Endothelial cell (in vitro differentiated cells): ENCODE results near the gene MDM1. TPM values are rescaled to one million over a fixed set of nuclear protein-coding genes. Genes with fewer than 3 reads are reported as not detected.

Experiments used
- DNase-seq: peaks from one replicate; pipeline ENCODE4 v3.0.0; 2021; ENCODE audit warnings: low spot score
- H3K27ac Mint-ChIP-seq: one replicate; pipeline ENCODE4 v1.8.0; 2021; ENCODE audit warnings: mixed read lengths, inconsistent platforms; ENCODE audit not compliant: unreplicated experiment
- H3K27me3 Mint-ChIP-seq: one replicate; pipeline ENCODE4 v1.8.0; 2021; ENCODE audit warnings: mild to moderate bottlenecking, moderate library complexity, mixed read lengths, inconsistent platforms; ENCODE audit not compliant: unreplicated experiment
- H3K36me3 Mint-ChIP-seq: one replicate; pipeline ENCODE4 v1.8.0; 2021; ENCODE audit warnings: mild to moderate bottlenecking, low read depth, mixed read lengths, inconsistent platforms; ENCODE audit not compliant: unreplicated experiment
- H3K4me1 Mint-ChIP-seq: one replicate; pipeline ENCODE4 v1.8.0; 2021; ENCODE audit warnings: mild to moderate bottlenecking, mixed read lengths, inconsistent platforms; ENCODE audit not compliant: unreplicated experiment
- H3K4me3 Mint-ChIP-seq: one replicate; pipeline ENCODE4 v1.8.0; 2021; ENCODE audit warnings: mild to moderate bottlenecking, mixed read lengths, inconsistent platforms; ENCODE audit not compliant: unreplicated experiment
- H3K9me3 Mint-ChIP-seq: one replicate; pipeline ENCODE4 v1.8.0; 2021; ENCODE audit warnings: mixed read lengths, inconsistent platforms; ENCODE audit not compliant: unreplicated experiment
- total RNA-seq: library from RNA; stranded (reverse); fragmentation: NEBNext Ultra II Directional; extraction: Animal tissue kit (Norgen Biotek cat#: 25700); gene quantifications from one replicate; pipeline ENCODE4 v1.2.1, GENCODE V29; 2021; ENCODE audit not compliant: unreplicated experiment
- TF ChIP-seq, protein P1 (sequence below): fragments of 200-600 bp; sonication (generic); IDR thresholded peaks from one replicate; pipeline ENCODE4 v1.5.0; 2021; ENCODE audit warnings: antibody characterized with exemption; ENCODE audit not compliant: unreplicated experiment

Gene MDM1
- total RNA-seq, 1 donor from 2014 or later: 18.1 TPM

DNA sequence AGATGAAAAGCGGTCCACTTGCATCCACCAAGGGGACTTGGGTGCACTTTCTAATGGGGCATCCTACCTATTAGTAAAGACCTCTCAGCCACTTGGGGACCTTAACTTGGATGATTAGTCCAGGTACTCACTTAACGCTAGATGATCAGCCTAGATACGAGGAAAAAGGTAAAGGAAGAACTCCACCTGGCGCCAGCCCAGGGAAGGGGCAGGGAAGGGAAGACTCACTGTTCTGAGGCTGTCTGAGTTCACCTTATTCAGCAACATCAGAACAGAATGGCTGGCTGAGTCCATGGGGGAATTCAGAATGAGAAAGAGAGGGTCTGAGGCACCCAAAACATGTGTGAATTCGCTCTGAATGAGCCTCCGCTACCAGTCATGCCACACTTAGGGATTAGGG is 85.8 kb downstream of the MDM1 start:
- no peaks in the 10 kb centered on the region for H3K36me3 Mint-ChIP-seq
- TF ChIP-seq, protein P1, sequence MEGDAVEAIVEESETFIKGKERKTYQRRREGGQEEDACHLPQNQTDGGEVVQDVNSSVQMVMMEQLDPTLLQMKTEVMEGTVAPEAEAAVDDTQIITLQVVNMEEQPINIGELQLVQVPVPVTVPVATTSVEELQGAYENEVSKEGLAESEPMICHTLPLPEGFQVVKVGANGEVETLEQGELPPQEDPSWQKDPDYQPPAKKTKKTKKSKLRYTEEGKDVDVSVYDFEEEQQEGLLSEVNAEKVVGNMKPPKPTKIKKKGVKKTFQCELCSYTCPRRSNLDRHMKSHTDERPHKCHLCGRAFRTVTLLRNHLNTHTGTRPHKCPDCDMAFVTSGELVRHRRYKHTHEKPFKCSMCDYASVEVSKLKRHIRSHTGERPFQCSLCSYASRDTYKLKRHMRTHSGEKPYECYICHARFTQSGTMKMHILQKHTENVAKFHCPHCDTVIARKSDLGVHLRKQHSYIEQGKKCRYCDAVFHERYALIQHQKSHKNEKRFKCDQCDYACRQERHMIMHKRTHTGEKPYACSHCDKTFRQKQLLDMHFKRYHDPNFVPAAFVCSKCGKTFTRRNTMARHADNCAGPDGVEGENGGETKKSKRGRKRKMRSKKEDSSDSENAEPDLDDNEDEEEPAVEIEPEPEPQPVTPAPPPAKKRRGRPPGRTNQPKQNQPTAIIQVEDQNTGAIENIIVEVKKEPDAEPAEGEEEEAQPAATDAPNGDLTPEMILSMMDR: no peak
- no peaks in the 10 kb centered on the region for H3K9me3 Mint-ChIP-seq
- peaks cover 5% of the 10 kb centered on the region for H3K4me1 Mint-ChIP-seq
- no peak overlapping the region for H3K27ac Mint-ChIP-seq
- H3K4me3 Mint-ChIP-seq: no peak overlapping the region
- no peak for DNase-seq
- H3K27me3 Mint-ChIP-seq: peaks cover 1% of the 10 kb centered on the region

DNA sequence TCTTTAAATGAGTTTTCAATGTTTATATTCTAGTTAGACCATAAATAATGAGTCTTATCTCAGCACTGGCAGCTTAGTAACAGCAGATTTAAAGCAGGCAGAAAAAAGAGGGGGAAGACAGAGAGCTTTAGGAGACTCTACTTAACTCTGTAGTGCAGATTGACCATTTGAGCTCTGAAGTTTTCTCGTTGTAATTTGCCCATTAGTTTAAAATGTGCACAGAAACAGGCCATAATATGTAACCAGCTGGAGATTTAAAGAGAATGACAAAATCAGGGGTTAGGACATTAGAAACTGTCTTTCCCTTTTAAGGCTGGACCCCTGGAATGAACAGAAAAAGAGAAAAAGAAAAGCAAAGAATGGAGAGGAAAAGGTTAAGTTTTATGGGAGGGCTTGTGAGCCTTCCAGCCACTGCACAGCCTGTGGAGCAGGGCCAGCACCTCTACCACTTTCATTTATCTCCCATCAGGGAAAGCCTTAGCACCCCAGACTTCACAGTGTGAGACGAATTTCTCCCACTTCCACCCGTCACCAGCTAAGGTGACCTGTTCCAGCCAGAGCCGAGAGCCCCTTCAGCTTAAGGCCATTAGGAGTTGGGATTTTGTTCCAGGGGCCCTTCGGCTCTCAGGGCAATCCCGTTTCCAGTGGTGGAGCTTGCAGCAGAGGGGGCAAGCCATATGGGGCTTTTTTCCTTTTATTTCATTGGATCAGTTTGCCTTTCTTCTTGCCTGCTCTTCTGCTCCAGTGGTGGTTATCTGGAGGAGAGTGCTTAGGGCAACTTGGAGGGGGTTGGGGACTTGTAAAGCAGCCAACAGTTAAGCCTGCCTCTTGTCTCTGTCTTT is 86.8 kb downstream of the MDM1 start:
- TF ChIP-seq, protein P1: no peak
- no peaks in the 10 kb centered on the region for H3K9me3 Mint-ChIP-seq
- H3K27ac Mint-ChIP-seq: no peak overlapping the region
- no peaks in the 10 kb centered on the region for H3K36me3 Mint-ChIP-seq
- DNase-seq: no peak
- peaks cover 5% of the 10 kb centered on the region for H3K4me1 Mint-ChIP-seq
- no peak overlapping the region for H3K4me3 Mint-ChIP-seq
- peaks cover 1% of the 10 kb centered on the region for H3K27me3 Mint-ChIP-seq

Other genes with a start within 250 kb of the MDM1 start
- gene IFNG, start 172.6 kb downstream of the MDM1 start, total RNA-seq: not detected
- not detected for gene IL26, start 106.6 kb downstream of the MDM1 start, total RNA-seq
- not detected for gene IL22, start 78.8 kb downstream of the MDM1 start, total RNA-seq